Left lung (tissue), 10 donors: ENCODE data around the gene ZNRF4. TPM values are rescaled to one million over a fixed set of nuclear protein-coding genes. Genes with fewer than 3 reads are reported as not detected.
"Not testable (repeated sequence)": the region's sequence is repeated elsewhere in the genome, so short reads cannot be mapped to it uniquely, and the experiment has no call there.

Source experiments
- ATAC-seq: fragments of 200-7000 bp; cut with Tn5 transposase; one replicate; pipeline ENCODE4 v1.9.1; 2020; ENCODE audit warnings: moderate library complexity
- DNase-seq, 4 donors: peaks; one replicate each; pipeline ENCODE4 v3.0.0-alpha.2; 2013 to 2020
- H3K27ac ChIP-seq, 2 donors: fragments of 200-600 bp; sonication (generic) in 1 of 2; one replicate each; pipeline versions ENCODE4 v1.5.0 to v1.8.0; 2020 to 2021
- H3K27me3 ChIP-seq, 2 donors: fragments of 200-600 bp; sonication (generic) in 1 of 2; one replicate each; pipeline versions ENCODE4 v1.5.0 to v1.8.0; 2020 to 2021
- H3K36me3 ChIP-seq, 2 donors: fragments of 200-600 bp; sonication (generic) in 1 of 2; one replicate each; pipeline versions ENCODE4 v1.5.0 to v1.8.0; 2020 to 2021
- H3K4me1 ChIP-seq, 2 donors: fragments of 200-600 bp; one replicate each; pipeline ENCODE4 v1.8.0; 2021
- H3K4me3 ChIP-seq, 2 donors: fragments of 200-600 bp; sonication (generic) in 1 of 2; one replicate each; pipeline versions ENCODE4 v1.5.0 to v1.8.0; 2020 to 2021; ENCODE audit warnings: mild to moderate bottlenecking in 1 of 2
- H3K9me3 ChIP-seq, 2 donors: fragments of 200-600 bp; sonication (generic) in 1 of 2; one replicate each; pipeline versions ENCODE4 v1.5.0 to v1.8.0; 2020 to 2021
- intact Hi-C, 2 donors: fragments of 100-400 bp; cut with DNase I; formaldehyde crosslinking; loops; one replicate each; pipeline versions ENCODE4 v1.11.2 to v1.14.2; 2022
- polyA plus RNA-seq, 6 donors: library from polyadenylated mRNA; unstranded; fragments of 120-200 nt; gene quantifications; one replicate each; pipeline ENCODE4 v1.2.1, GENCODE V29; 2013; ENCODE audit not compliant: insufficient read length in 6 of 6
- total RNA-seq, 2 donors: library from RNA; stranded (reverse); fragmentation: NEBNext Ultra II Directional; extraction: Animal tissue kit (Norgen Biotek cat#: 25700); gene quantifications; one replicate each; pipeline ENCODE4 v1.2.1, GENCODE V29; 2021
- TF ChIP-seq, protein P1 (sequence below), 2 donors: fragments of 200-600 bp; sonication (generic) in 1 of 2; IDR thresholded peaks; one replicate each; pipeline versions ENCODE4 v1.5.0 to v1.8.0; 2021; ENCODE audit warnings: antibody characterized with exemption in 2 of 2
- donor health status: DM: no; HTN: yes; CAD: no.
- donor health status: DM: no; HTN: no; CAD: no.

ZNRF4 gene
- total and polyA plus RNA-seq, 8 donors: not detected

DNA sequence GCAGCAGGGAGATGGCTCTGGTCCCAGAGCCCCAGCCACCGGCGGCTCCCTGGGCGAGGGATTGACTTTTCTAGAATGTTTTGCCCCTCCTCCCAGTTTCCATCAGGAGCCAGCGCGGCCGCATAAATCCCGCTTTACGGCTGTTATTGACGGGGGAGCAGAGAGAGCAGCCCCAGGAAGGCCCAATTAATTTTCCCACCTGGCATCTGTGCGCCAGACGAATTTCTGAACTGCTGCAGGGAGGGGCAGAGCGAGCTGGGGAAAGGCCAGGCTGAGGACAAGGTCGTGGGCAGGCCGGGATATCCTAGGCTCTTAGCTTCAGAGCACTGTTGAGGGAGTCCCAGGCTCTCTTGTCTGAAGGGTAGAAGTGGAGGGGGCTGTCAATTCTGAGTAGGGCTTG is 24.7 kb downstream of the ZNRF4 start:
- Histone ChIP-seq H3K4me3 (no peak overlapping the region), H3K36me3 (no peaks in the 10 kb centered on the region), H3K27ac (no peak overlapping the region), H3K4me1 (no peaks in the 10 kb centered on the region), H3K27me3 (peaks cover 14 to 88% of the 10 kb centered on the region in 2 donors), H3K9me3 (peaks cover 0 to 12% of the 10 kb centered on the region in 2 donors)
- ATAC-seq: no peak
- intact Hi-C loops: no loop called here
- TF ChIP-seq, protein P1, sequence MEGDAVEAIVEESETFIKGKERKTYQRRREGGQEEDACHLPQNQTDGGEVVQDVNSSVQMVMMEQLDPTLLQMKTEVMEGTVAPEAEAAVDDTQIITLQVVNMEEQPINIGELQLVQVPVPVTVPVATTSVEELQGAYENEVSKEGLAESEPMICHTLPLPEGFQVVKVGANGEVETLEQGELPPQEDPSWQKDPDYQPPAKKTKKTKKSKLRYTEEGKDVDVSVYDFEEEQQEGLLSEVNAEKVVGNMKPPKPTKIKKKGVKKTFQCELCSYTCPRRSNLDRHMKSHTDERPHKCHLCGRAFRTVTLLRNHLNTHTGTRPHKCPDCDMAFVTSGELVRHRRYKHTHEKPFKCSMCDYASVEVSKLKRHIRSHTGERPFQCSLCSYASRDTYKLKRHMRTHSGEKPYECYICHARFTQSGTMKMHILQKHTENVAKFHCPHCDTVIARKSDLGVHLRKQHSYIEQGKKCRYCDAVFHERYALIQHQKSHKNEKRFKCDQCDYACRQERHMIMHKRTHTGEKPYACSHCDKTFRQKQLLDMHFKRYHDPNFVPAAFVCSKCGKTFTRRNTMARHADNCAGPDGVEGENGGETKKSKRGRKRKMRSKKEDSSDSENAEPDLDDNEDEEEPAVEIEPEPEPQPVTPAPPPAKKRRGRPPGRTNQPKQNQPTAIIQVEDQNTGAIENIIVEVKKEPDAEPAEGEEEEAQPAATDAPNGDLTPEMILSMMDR (IDR thresholded peaks at IDR 0.05): no peak
- no peak for DNase-seq

DNA sequence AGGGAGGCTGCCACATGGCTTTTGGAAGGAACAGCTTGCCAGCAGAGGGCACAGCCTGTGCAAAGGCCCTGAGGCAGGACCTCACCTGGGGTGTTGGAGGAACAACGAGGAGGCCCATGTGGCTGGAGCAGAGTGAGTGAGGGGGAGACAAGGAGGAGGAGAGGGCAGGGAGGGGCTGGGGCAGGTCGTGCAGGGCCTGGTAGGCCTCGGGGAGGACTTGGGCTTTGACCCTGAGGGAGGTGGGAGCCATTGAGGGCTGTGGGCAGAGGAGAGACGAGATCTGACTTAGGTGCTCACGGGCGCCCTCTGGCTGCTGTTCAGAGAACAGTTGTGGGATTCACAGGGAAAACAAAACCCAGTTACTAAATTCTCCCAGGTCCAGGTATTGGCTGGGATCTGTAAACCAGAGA is 25.2 kb downstream of the ZNRF4 start:
- intact Hi-C loops: no loop called here
- peaks cover 14 to 92% of the 10 kb centered on the region in 2 donors for H3K27me3 ChIP-seq
- no peak for ATAC-seq

DNA sequence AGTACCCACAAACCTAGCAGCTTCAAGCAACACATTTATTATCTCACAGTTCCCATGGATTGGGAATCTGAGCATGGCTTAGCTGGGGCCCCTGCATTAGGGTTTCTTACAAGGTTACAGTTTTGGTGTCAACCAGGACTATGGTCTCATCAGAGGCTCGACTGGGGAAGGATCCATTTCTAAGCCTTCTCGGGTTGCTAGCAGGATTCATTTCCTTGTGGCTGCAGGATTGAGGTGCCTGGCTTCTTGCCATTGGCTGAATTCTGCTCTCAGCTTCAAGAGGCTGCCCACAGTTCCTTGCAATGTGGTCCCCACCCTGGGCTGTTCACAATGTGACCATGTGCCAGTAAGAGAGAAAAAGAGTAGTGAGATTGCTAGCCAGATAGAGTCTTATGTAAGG is 26.7 kb downstream of the ZNRF4 start:
- TF ChIP-seq, protein P1 (IDR thresholded peaks at IDR 0.05): no peak
- DNase-seq (no peak), ATAC-seq (no peak)
- Histone ChIP-seq H3K27ac (no peak overlapping the region), H3K27me3 (peaks cover 14 to 96% of the 10 kb centered on the region in 2 donors), H3K36me3 (no peaks in the 10 kb centered on the region), H3K4me3 (no peak overlapping the region), H3K4me1 (no peaks in the 10 kb centered on the region), H3K9me3 (peaks cover 0 to 12% of the 10 kb centered on the region in 2 donors)
- intact Hi-C loops: no loop called here

More for the DNA sequence above, 25.2 kb downstream of the ZNRF4 start:
- H3K4me3 ChIP-seq: no peak overlapping the region
- TF ChIP-seq, protein P1 (IDR thresholded peaks at IDR 0.05): peak in 1 of 2 donors; percentile 37
- no peak overlapping the region for H3K27ac ChIP-seq
- no peaks in the 10 kb centered on the region for H3K36me3 ChIP-seq
- DNase-seq: no peak
- H3K4me1 ChIP-seq: no peaks in the 10 kb centered on the region
- peaks cover 0 to 12% of the 10 kb centered on the region in 2 donors for H3K9me3 ChIP-seq

DNA sequence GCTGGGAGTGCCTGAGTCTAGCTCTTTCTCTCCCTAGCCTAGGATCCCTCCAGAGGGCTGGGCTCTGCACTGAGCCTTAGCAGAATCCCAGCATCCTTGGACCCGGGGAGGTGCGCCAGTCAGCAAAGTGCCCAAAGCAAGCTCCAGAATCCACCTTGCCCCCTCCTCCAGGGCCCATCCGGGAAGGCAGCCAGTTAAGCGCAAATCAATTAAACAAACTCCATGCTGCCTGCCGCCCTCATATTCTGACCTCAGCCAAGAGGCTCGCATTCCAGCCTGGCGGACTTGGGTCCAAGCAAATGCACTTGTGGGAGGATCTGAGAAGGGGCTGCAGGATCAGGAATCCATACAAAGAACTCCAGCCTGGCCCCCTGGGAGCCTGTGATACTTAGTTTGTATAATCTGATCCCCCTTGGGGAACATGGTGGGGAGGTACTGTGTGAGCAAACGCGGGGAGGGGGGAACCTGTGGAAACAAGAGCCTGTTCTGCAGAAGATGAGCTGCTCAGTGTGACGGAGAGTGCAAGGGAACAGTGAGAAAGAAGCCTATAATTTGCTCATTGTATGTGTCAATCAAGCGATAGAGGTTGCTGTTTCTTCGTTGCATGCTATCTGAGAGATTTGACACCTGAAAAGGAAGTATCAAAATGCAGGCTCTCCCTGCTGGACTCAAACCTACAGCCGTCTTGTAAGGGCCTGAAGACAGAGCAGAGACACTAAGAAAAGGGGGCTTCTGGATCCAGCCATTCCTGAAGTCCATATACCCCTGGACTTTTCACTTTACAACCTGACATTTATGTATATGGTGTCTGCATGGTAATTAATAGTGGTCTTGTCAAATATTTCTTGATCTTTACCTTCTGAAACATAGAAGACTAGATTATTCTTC is 29.4 kb downstream of the ZNRF4 start:
- Histone ChIP-seq H3K9me3 (peaks cover 0 to 12% of the 10 kb centered on the region in 2 donors), H3K4me3 (no peak overlapping the region), H3K27me3 (peaks cover under 1 to 92% of the 10 kb centered on the region in 2 donors), H3K4me1 (no peaks in the 10 kb centered on the region), H3K27ac (no peak overlapping the region), H3K36me3 (no peaks in the 10 kb centered on the region)
- TF ChIP-seq, protein P1 (IDR thresholded peaks at IDR 0.05): no peak
- peak in 1 of 4 donors; percentile 19 for DNase-seq
- intact Hi-C loops: no loop called here
- ATAC-seq: no peak

DNA sequence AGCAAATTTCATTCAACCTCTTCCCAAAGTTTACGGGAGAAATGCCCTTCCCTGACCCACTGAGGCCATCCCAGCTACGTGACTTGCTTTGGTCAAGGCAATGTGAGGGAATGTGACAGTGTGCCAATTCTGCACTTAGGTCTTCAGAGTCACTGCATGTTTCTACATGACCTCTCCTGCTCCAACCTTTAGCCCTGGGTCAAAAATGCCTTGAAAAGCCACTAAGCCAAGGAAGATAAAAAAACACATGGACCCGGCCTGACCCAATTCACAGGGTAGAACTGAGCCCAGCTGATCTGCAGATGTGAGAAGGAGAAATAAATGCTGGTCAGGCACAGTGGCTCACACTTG is 30.0 kb downstream of the ZNRF4 start:
- Histone ChIP-seq H3K4me3 (no peak overlapping the region), H3K27me3 (peaks cover 7 to 92% of the 10 kb centered on the region in 2 donors), H3K27ac (no peak overlapping the region), H3K4me1 (no peaks in the 10 kb centered on the region), H3K9me3 (peaks cover 0 to 12% of the 10 kb centered on the region in 2 donors), H3K36me3 (no peaks in the 10 kb centered on the region)
- DNase-seq (no peak), ATAC-seq (no peak)
- TF ChIP-seq, protein P1 (IDR thresholded peaks at IDR 0.05): no peak
- intact Hi-C loops: no loop called here

DNA sequence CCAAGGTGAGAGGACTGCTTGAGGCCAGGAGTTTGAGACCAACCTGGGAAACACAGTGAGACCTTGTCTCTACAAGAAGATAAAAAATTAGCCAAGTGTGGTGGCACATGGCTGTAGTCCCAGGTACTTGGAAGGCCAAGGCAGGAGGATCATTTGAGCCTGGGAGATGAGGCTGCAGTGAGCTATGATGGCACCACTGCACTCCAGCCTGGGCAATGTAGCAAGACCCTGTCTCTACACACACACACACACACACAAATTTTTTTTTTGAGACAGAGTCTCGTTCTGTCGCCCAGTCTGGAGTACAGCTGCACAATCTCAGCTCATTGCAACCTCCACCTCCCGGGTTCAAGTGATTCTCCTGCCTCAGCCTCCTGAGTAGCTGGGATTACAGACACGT is 30.4 kb downstream of the ZNRF4 start:
- intact Hi-C loops, ATAC-seq, H3K4me3 ChIP-seq, DNase-seq, H3K4me1 ChIP-seq, H3K36me3 ChIP-seq, H3K27ac ChIP-seq: not testable (repeated sequence)
- Histone ChIP-seq H3K9me3 (peaks cover 0 to 12% of the 10 kb centered on the region in 2 donors), H3K27me3 (peaks cover 8 to 92% of the 10 kb centered on the region in 2 donors)
